Endodermal cell (in vitro differentiated cells): Measurements from ENCODE around the gene NMB. TPM values are rescaled to one million over a fixed set of nuclear protein-coding genes. Genes with fewer than 3 reads are reported as not detected.

ENCODE experiments used
- DNase-seq: peaks from one replicate; pipeline ENCODE4 v3.0.0-alpha.2; 2017
- H3K27ac ChIP-seq: 2 replicates; pipeline ENCODE4 v1.5.1; 2013; ENCODE audit warnings: mild to moderate bottlenecking, low read depth, low read length, moderate library complexity
- H3K27me3 ChIP-seq: 2 replicates; pipeline ENCODE4 v1.6.1; 2013; ENCODE audit warnings: mild to moderate bottlenecking, low read length, moderate library complexity; ENCODE audit not compliant: insufficient read depth, control insufficient read depth, poor library complexity, severe bottlenecking
- H3K36me3 ChIP-seq: 2 replicates; pipeline ENCODE4 v1.7.0; 2013; ENCODE audit warnings: mild to moderate bottlenecking, low read length, moderate library complexity; ENCODE audit not compliant: control insufficient read depth, insufficient read depth
- H3K4me1 ChIP-seq: one replicate; pipeline ENCODE4 v1.7.0; 2013; ENCODE audit warnings: low read length; ENCODE audit not compliant: control insufficient read depth, insufficient read depth
- H3K4me3 ChIP-seq: 2 replicates; pipeline ENCODE4 v1.5.1; 2013; ENCODE audit warnings: mild to moderate bottlenecking, low read length, moderate library complexity
- H3K9ac ChIP-seq: 2 replicates; pipeline ENCODE4 v1.6.1; 2013; ENCODE audit warnings: mild to moderate bottlenecking, low read length, moderate library complexity; ENCODE audit not compliant: poor library complexity, severe bottlenecking; ENCODE audit errors: extremely low read depth
- H3K9me3 ChIP-seq: 2 replicates; pipeline ENCODE4 v1.6.1; 2013; ENCODE audit warnings: mild to moderate bottlenecking, low read length, moderate library complexity; ENCODE audit not compliant: control insufficient read depth
- H3K27ac Mint-ChIP-seq: 2 replicates; pipeline ENCODE4 v1.8.0; 2020; ENCODE audit warnings: mixed read lengths
- H3K27me3 Mint-ChIP-seq: 2 replicates; pipeline ENCODE4 v1.8.0; 2021; ENCODE audit warnings: mild to moderate bottlenecking, mixed read lengths; ENCODE audit not compliant: insufficient read depth
- H3K36me3 Mint-ChIP-seq: 2 replicates; pipeline ENCODE4 v1.8.0; 2020; ENCODE audit warnings: low read depth, mixed read lengths
- H3K4me1 Mint-ChIP-seq: 2 replicates; pipeline ENCODE4 v1.8.0; 2020; ENCODE audit warnings: mixed read lengths
- H3K4me3 Mint-ChIP-seq: 2 replicates; pipeline ENCODE4 v1.8.0; 2020; ENCODE audit warnings: mild to moderate bottlenecking, moderate library complexity, mixed read lengths
- H3K9me3 Mint-ChIP-seq: 2 replicates; pipeline ENCODE4 v1.8.0; 2020; ENCODE audit warnings: mild to moderate bottlenecking, mixed read lengths
- CTCF ChIP-seq: fragments of 200-600 bp; sonication (generic); conservative IDR thresholded peaks from 2 replicates; pipeline ENCODE4 v1.5.0; 2021; ENCODE audit warnings: antibody characterized with exemption, mild to moderate bottlenecking
- WGBS, 2 experiments: methylation state at CpG; one replicate each; pipeline versions ENCODE4 v1.1.5 to v1.1.7; 2013; ENCODE audit warnings: missing lambda C conversion rate in 2 of 2, mixed read lengths in 1 of 2; ENCODE audit not compliant: insufficient coverage in 1 of 2, insufficient read length in 1 of 2; 5-methylcytosine and 5-hydroxymethylcytosine counted together
- total RNA-seq, 2 donors: library from RNA; stranded (reverse); fragmentation: NEBNext Ultra II Directional in 1 of 2; extraction: Animal tissue kit (Norgen Biotek cat#: 25700) in 1 of 2; gene quantifications; 2 replicates in 1 of 2; 3 replicates in 1 of 2; pipeline ENCODE4 v1.2.1, GENCODE V29; 2021

The NMB gene
- total RNA-seq, 2 donors from 2014 or later, result 5.3 to 7.3 TPM

- H3K36me3 Mint-ChIP-seq, result peaks cover 57% of the 10 kb centered on the region
- H3K4me3 ChIP-seq, result no peak overlapping the region
- H3K36me3 ChIP-seq, result peaks cover 74% of the 10 kb centered on the region
- H3K9me3 Mint-ChIP-seq, result no peaks in the 10 kb centered on the region
- H3K27ac Mint-ChIP-seq, result no peak overlapping the region
- DNase-seq, result no peak
- H3K27me3 ChIP-seq, result no peaks in the 10 kb centered on the region
- no peak overlapping the region for H3K9ac ChIP-seq
- no peaks in the 10 kb centered on the region for H3K9me3 ChIP-seq
- WGBS, 2 experiments, result 91 to 99% methylated on average over 3 of the region's 3 CpGs
- peaks cover 3% of the 10 kb centered on the region for H3K4me1 Mint-ChIP-seq
- no peaks in the 10 kb centered on the region for H3K27me3 Mint-ChIP-seq
- peaks cover 4% of the 10 kb centered on the region for H3K4me1 ChIP-seq
- H3K4me3 Mint-ChIP-seq, result no peak overlapping the region
- H3K27ac ChIP-seq, result no peak overlapping the region
- no peak for TF ChIP-seq CTCF
Measured at GRCh38 chr15:84648539-84648938, 9.5 kb downstream of the NMB start.

- Mint-ChIP-seq H3K4me1 (no peaks in the 10 kb centered on the region), H3K27ac (no peak overlapping the region), H3K36me3 (peaks cover 65% of the 10 kb centered on the region), H3K4me3 (no peak overlapping the region), H3K27me3 (no peaks in the 10 kb centered on the region), H3K9me3 (no peaks in the 10 kb centered on the region)
- H3K27ac ChIP-seq, result no peak overlapping the region
- H3K27me3 ChIP-seq, result no peaks in the 10 kb centered on the region
- no peak for DNase-seq
- H3K36me3 ChIP-seq, result peaks cover 79% of the 10 kb centered on the region
- H3K9me3 ChIP-seq, result no peaks in the 10 kb centered on the region
- H3K4me3 ChIP-seq, result no peak overlapping the region
- H3K4me1 ChIP-seq, result peaks cover 3% of the 10 kb centered on the region
- H3K9ac ChIP-seq, result no peak overlapping the region
- no peak for TF ChIP-seq CTCF
Measured at GRCh38 chr15:84647726-84648125, 10.3 kb downstream of the NMB start.

GRCh38 chr15:84645997-84646396, 12.0 kb downstream of the NMB start:
- Mint-ChIP-seq H3K9me3 (no peaks in the 10 kb centered on the region), H3K36me3 (peaks cover 64% of the 10 kb centered on the region)
- H3K36me3 ChIP-seq, result peaks cover 81% of the 10 kb centered on the region

More at GRCh38 chr15:84645997-84646396, 12.0 kb downstream of the NMB start:
- DNase-seq, result no peak
- no peaks in the 10 kb centered on the region for H3K27me3 ChIP-seq
- H3K27ac Mint-ChIP-seq, result no peak overlapping the region
- no peak overlapping the region for H3K27ac ChIP-seq
- no peaks in the 10 kb centered on the region for H3K4me1 Mint-ChIP-seq
- H3K4me1 ChIP-seq, result no peaks in the 10 kb centered on the region
- no peak for TF ChIP-seq CTCF
- H3K4me3 ChIP-seq, result no peak overlapping the region
- no peaks in the 10 kb centered on the region for H3K9me3 ChIP-seq
- no peaks in the 10 kb centered on the region for H3K27me3 Mint-ChIP-seq
- H3K4me3 Mint-ChIP-seq, result no peak overlapping the region
- no peak overlapping the region for H3K9ac ChIP-seq
- 95 to 100% methylated on average over 9 to 10 of the region's 10 CpGs for WGBS, 2 experiments
